ENCODE results near the gene C12orf75.
"Not testable (repeated sequence)": the region's sequence is repeated elsewhere in the genome, so short reads cannot be mapped to it uniquely, and the experiment has no call there.

The C12orf75 gene

DNA sequence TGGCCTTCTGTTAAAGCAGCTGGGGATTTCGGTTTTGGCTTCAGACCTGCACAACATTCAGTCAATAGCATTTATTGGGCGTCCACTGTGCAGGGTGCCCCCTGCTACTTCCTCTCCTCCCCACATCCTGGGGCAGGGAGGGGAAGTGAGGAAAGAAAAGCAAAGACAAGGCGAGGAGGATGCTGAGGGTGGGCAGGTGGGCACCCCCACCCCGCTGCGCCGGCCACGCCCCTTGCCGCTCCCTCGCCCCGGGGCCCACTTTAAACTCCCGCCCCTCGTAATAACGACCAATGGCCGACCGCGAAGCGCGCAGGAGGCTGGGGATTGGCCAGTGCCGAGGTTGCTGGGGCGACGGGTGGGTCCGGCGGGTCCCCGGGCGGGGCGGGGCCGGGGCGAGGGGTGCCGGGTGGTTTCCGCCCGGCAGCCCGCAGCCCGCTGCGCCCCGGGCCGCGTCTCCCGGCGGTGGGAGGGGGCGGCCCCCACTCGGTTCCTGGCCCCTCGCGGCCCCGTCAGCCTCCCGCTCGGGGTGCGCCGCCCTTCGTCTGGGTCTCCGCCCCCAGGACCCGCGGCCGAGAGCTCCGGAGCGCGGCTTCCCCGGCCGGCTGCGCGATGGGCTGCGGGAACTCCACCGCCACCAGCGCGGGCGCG is at the start of gene C12orf75:
TSS of gene C12orf75 (plus strand) at position 409 of the 648 bp plus-strand sequence. CDS start at position 610, 201 bp downstream.
- peak; percentile 72 for DNase-seq

DNA sequence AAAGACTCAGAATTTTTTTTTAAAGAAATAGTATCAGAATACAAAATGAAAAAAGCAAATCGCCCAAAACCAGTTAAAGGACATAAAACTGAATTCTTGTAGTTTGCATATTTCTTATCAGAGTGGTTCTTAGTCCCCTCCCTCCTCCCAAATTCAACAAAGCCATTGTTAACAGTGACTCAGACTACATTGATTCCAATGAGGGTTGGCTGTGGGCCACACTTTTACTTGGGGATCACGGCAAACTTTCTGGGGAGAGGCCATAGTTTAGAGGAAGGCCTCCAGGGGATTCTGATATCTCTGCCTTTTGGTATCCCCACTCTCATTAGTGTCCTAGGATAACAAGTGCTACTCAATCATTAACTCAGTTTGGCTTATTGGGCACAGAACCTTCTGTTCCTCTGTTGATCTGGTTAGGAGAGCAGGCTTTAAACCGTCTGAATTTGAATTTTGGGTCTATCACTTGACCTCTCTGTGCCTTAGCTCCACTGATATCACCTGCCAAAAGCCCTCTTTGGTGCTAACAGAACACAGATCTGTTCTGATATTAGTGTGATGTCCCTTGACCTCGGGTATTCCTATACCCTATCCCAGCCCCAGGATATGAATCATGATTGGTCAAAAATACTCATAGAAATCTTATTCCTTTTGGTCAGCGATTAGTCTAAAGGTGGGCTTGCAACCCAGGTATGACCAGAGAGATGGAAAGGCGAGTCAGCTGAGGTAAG is 49.4 kb upstream of the C12orf75 start:
- no peak for DNase-seq

GRCh38 chr12:105281694-105282049 is 48.8 kb upstream of the C12orf75 start:
- no peak for DNase-seq

DNA sequence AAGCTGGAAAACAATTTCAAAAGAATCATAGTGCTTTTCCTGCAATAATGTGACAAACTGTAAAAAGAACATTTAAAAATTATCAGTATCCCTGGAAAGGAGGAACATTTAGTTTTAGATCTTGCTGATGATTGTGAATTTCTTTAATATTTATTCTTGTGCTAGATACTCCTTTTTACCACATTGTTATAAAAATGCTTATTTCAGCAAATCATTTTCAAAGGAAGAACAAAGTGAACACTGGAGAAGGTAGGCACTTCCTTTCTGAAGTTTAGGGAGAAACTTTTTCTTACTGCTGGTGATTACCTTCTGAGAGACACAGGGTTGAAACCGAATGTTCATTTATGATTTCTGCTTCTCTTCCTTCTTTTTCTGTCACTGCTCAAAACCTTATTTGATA is 45.1 kb upstream of the C12orf75 start:
- DNase-seq = no peak

DNA sequence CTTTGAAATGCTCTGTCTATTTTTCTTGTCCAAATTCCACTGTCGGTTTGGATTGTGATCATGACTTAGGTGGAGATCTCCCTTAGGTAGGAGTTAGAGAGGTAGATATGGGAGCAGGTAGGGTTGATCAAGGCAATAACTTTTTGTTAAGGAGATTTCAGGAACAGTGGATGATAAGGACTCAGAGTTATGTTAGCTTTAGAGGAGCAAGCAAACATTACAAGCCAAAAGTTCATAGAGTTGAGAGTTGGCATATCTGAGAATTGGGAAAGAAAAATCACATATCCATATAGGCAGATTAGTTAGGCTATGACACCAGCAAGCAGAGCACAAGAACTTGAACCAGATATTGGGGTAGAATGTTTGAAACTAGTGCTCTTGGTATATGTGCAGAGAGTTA is 43.1 kb upstream of the C12orf75 start:
- no peak for DNase-seq

GRCh38 chr12:105288311-105288996 is 42.0 kb upstream of the C12orf75 start:
- no peak for DNase-seq

DNA sequence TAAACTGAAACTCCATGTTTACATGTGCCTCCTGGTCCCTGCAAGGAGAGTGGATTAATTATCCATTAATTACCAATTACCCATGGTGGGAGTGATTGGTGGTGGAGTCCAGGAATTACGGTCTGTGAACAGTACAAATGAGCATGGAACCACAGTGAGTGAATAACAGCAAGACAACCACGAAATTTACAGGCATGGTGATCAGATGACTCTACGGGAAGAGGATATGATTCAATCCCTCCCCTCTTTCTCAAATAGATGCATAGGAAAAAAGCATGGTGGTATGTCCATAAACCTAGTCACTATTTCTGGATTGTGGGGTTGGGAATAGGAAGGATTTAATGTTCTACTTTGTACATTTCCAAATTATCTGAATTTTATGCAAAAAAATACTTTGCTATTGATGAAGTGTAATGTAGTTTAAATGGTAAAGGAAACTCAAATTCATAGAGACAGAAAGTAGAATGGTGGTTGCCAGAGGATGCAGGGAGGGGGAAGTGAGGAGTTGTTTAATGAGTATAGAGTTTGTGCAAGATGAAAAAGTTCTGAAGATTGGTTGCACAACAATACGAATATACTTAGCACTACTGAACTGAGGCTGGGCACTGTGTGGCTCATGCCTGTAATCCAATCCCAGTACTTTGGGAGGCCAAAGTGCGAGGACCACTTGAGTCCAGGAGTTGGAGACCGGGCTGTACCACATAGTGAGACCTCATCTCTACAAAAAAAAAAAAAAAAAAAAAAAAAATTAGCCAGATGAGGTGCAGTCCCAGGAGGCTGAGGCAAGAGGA is 41.2 kb upstream of the C12orf75 start:
- DNase-seq = no peak

DNA sequence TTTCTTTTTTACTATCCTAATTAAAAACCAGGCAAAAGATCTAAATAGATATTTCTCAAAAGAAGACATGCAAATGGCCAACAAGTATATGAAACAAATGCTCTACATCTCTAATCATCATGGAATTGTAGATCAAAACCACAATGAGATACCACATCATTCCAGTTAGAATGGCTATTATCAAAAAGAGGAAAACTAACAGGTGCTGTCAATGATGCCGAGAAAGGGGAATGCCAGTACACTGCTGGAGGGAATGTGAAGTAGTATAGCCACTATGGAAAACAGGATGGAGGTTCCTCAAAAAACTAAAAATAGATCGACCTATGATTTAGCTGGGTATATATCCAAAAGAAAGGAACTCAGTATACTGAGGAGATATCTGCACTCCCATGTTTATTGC is 39.0 kb upstream of the C12orf75 start:
- no peak for DNase-seq

GRCh38 chr12:105292705-105293104 is 37.8 kb upstream of the C12orf75 start:
- no peak for DNase-seq

DNA sequence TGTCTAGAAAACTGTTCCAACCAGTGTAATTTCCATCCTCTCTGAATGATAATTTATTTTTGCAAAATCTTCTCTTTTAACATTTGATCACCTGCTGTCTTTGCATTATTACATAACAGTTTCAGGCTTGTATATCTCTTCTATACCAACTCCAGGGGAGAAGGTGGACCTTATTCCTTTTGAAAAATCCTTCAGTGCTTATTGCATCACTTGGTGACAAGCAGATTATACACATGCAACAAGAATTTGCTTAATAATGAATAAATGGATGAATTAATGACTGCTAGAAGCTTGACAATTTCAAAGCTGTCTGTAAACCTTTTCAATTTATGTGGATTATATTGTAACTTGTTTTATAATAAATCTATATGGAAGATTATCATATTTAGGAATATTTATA is 37.3 kb upstream of the C12orf75 start:
- no peak for DNase-seq

DNA sequence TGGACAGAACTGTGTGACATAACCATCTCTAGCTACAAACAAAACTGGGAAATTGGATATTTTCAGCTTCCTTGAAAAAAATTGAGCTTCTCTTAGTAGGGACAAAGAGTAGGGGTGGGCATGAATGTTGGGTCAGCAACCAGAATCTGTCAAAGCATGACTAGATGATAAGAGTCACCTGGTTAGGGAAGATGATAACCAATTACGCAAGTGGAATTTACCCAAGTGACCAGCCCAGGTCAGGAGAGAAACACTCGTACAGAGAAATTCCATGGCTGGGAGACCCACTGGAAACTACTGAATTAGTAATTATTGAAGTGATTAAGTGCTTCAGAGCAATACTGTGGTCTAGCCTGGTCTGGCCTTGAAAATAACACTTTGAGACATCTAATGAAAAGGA is 36.3 kb upstream of the C12orf75 start:
- DNase-seq = no peak

DNA sequence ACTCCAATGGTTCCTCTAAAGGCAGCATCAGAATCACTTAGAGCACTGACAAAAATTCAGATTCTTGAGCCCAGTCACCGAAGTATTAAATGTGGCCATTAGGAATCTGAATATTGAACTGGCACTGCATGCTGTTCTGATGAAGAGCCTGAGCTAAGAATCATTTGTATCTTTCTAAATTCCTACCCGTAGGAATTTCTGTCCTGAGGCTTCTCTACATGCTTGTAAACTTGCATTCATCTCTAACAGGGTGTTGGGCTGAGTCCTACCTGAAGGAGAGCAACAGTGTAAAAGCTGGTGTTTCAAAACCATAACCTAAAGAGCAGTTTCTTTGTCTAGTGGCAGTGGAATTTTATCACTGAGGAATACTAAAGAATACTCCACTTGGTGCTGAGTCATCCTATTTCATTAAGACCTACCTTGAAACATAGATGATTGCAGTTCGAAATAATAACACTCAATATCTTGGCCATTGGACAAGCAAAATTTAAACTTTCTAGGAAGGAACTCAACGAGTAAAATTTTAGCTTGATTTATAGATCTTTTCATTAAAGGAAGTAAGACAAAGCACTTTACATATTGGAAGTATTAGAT is 35.5 kb upstream of the C12orf75 start:
- no peak for DNase-seq

DNA sequence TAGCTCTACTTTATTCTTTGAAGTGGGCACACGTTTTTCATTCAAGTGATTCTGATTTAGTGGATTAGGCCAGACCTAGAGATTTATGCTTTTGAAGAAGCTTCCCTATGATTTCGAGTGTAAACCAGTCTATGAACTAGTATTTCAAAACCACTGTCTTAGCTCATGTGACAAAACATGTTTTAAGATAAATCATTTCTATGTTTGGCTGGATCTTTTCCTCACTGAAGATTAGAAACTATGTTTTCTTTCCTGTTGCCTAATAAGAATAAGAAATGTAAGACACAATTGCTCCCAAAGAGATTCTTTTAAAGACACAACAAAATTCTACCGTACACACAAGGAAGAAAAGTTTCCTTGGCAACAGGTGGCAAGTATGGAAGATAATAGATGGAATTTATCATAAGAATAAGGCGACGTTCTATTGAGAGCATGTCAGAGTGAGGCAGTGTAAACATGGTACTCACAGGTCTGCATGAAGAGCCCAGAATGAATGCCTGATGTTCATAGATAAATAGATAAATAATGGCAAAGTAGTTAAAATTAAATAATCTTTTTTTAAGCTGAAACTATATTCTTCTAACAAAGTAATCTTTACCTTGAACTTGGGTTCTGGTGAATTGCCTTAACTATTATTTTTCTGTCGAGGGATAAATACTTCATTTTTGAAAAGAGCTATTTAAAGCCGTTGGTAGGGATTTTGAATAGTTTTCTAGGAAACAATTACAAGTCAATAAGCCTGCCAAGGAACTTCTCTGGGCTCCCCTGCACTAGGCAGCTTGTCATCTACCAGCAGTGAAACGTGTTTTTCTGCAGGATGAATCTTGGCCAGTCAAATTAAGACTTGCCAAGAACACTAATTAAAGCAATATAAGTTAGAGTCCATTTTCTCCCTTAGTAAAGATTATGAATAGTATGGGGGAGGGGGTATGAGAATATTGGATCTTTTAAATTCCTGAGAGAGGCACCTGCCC is 34.1 kb upstream of the C12orf75 start:
- DNase-seq = no peak

- no peak for DNase-seq
Observed at GRCh38 chr12:105300883-105301282, 29.6 kb upstream of the C12orf75 start.

GRCh38 chr12:105301696-105302095 is 28.8 kb upstream of the C12orf75 start:
- DNase-seq = no peak

- DNase-seq = not testable (repeated sequence)
Observed at GRCh38 chr12:105302986-105303385, 27.5 kb upstream of the C12orf75 start.

DNA sequence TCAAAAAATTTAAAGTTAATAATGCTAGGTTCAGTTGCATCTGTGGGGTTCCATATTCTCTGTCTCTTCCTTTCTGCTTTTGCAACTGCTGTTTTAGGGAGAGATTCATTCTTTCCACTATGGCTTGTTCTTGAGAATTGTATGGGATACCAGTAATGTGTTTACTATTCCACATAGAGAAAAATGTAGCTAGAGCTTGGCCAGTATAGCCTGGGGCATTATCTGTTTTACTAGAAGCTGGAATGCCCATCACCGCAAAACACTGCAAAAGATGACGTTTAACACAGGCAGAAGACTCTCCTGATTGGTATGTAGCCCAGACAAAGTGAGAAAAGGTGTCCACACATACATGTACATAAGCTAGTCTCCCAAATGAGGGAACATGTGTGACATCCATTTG is 25.9 kb upstream of the C12orf75 start:
- DNase-seq = not testable (repeated sequence)

- not testable (repeated sequence) for DNase-seq
Observed at GRCh38 chr12:105307601-105308314, 22.7 kb upstream of the C12orf75 start.

DNA sequence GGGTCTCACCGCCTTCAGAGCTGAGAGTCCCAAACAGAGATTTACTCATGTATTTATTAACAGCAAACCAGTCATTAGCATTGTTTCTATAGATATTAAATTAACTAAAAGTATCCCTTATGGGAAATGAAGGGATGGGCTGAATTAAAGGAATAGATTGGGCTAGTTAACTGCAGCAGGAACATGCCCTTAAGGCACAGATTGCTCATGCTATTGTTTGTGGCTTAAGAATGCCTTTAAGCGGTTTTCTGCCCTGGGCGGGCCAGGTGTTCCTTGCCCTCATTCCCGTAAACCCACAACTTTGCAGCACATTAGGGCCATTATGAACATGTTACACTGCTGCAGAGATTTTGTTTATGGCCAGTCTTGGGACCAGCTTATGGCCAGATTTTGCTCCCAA is 21.7 kb upstream of the C12orf75 start:
- DNase-seq = not testable (repeated sequence)

GRCh38 chr12:105309384-105309783 is 21.1 kb upstream of the C12orf75 start:
- DNase-seq = not testable (repeated sequence)
